Ovary (tissue), 9 donors: Measurements from ENCODE around the gene QPCT. TPM values are rescaled to one million over a fixed set of nuclear protein-coding genes. Genes with fewer than 3 reads are reported as not detected.

ENCODE experiments used
- DNase-seq, 5 donors: peaks; one replicate each; pipeline ENCODE4 v3.0.0-alpha.2; 2019 to 2020
- H3K27ac ChIP-seq, 2 donors: fragments of 200-600 bp; one replicate each; pipeline versions ENCODE4 v1.5.1 to v1.8.0; 2019 to 2022
- H3K27me3 ChIP-seq: fragments of 200-600 bp; one replicate; pipeline ENCODE4 v1.8.0; 2022
- H3K36me3 ChIP-seq: fragments of 200-600 bp; sonication (generic); one replicate; pipeline ENCODE4 v1.5.1; 2019
- H3K4me1 ChIP-seq: one replicate; pipeline ENCODE4 v1.8.1; 2013; ENCODE audit warnings: mild to moderate bottlenecking, moderate library complexity; ENCODE audit not compliant: insufficient read depth
- H3K4me3 ChIP-seq: fragments of 200-600 bp; sonication (generic); one replicate; pipeline ENCODE4 v1.5.1; 2017
- H3K9me3 ChIP-seq, 2 donors: fragments of 200-600 bp in 1 of 2; sonication (generic) in 1 of 2; one replicate each; pipeline versions ENCODE4 v1.5.1 to v1.8.1; 2013 to 2019; ENCODE audit warnings: mild to moderate bottlenecking in 1 of 2, moderate library complexity in 1 of 2
- EP300 ChIP-seq: sonication (generic); formaldehyde crosslinking; IDR thresholded peaks from one replicate; pipeline ENCODE4 v1.6.1; 2017; ENCODE audit warnings: antibody characterized with exemption
- POLR2A ChIP-seq: fragments of 450-650 bp; IDR thresholded peaks from one replicate; pipeline ENCODE4 v1.6.1; 2017; ENCODE audit warnings: antibody characterized with exemption, mild to moderate bottlenecking, moderate library complexity
- WGBS, 3 donors: extraction: QIAGEN DNeasy Blood & Tissue Kit in 1 of 3; methylation state at CpG; one replicate each; pipeline versions ENCODE4 v1.1.5 to v1.1.7; 2013 to 2017; 5-methylcytosine and 5-hydroxymethylcytosine counted together
- intact Hi-C, 4 donors: fragments of 100-400 bp; cut with DNase I; formaldehyde crosslinking; loops; one replicate each; pipeline versions ENCODE4 v1.11.0 to v1.15.1; 2022 to 2023
- polyA plus RNA-seq, 2 donors: library from polyadenylated mRNA; stranded (reverse); fragments of 200-250 nt in 1 of 2; fragments of 350-450 nt in 1 of 2; fragmentation: Illumina TruSeq in 1 of 2; extraction: RNeasy Lipid Tissue Mini Kit (QIAGEN cat#74804) in 1 of 2; gene quantifications; one replicate each; pipeline ENCODE4 v1.2.3, GENCODE V29; 2013 to 2014
- total RNA-seq, 7 donors: library from RNA; depleted of rRNA in 2 of 7; stranded (reverse); fragments of >200 nt in 2 of 7; fragmentation: NEBNext Ultra II Directional in 3 of 7; extraction: Animal tissue kit (Norgen Biotek cat#: 25700) in 3 of 7; gene quantifications; one replicate each; pipeline versions ENCODE4 v1.1.0 to v1.2.4, GENCODE V29; 2016 to 2023
- TF ChIP-seq, protein P1 (sequence below), 3 donors: fragments of 450-650 bp in 2 of 3; fragments of 200-600 bp in 1 of 3; IDR thresholded peaks; one replicate each; pipeline versions ENCODE4 v1.5.1 to v1.8.0; 2016 to 2022; ENCODE audit warnings: antibody characterized with exemption in 3 of 3, mild to moderate bottlenecking in 1 of 3
- donor health status: DM: no; HTN: no; CAD: no; lungs with moderate emphysema.
- donor health status: DM: no; HTN: no; CAD: no.
- donor health status: Bipolar disorder and iron deficiency.
- donor health status: DM: yes; HTN: yes; CAD: no.
- donor health status: DM: no; HTN: no; CAD: no.
- donor health status: DM: yes; HTN: yes; CAD: no.

Gene QPCT
- total and polyA plus RNA-seq, 9 donors: 0.35 to 17.7 (median 1.5) TPM

GRCh38 chr2:37306024-37306423, 38.4 kb upstream of the QPCT start:
- no peaks in the 10 kb centered on the region for H3K4me1 ChIP-seq
- intact Hi-C loops: no loop called here
- 73 to 88% (median 75%) methylated on average over 3 of the region's 3 CpGs for WGBS, 3 donors

GRCh38 chr2:37307500-37307899, 36.9 kb upstream of the QPCT start:
- H3K27me3 ChIP-seq: no peaks in the 10 kb centered on the region
- 89 to 92% (median 91%) methylated on average over 2 of the region's 2 CpGs for WGBS, 3 donors
- no peaks in the 10 kb centered on the region for H3K4me1 ChIP-seq
- intact Hi-C loops: no loop called here
- TF ChIP-seq, protein P1, sequence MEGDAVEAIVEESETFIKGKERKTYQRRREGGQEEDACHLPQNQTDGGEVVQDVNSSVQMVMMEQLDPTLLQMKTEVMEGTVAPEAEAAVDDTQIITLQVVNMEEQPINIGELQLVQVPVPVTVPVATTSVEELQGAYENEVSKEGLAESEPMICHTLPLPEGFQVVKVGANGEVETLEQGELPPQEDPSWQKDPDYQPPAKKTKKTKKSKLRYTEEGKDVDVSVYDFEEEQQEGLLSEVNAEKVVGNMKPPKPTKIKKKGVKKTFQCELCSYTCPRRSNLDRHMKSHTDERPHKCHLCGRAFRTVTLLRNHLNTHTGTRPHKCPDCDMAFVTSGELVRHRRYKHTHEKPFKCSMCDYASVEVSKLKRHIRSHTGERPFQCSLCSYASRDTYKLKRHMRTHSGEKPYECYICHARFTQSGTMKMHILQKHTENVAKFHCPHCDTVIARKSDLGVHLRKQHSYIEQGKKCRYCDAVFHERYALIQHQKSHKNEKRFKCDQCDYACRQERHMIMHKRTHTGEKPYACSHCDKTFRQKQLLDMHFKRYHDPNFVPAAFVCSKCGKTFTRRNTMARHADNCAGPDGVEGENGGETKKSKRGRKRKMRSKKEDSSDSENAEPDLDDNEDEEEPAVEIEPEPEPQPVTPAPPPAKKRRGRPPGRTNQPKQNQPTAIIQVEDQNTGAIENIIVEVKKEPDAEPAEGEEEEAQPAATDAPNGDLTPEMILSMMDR (IDR thresholded peaks at IDR 0.05): no peak
- TF ChIP-seq EP300: no peak
- TF ChIP-seq POLR2A: no peak
- no peak overlapping the region for H3K27ac ChIP-seq
- H3K9me3 ChIP-seq: no peaks in the 10 kb centered on the region
- H3K4me3 ChIP-seq: no peak overlapping the region
- DNase-seq: no peak
- H3K36me3 ChIP-seq: no peaks in the 10 kb centered on the region

More at GRCh38 chr2:37306024-37306423, 38.4 kb upstream of the QPCT start:
- Histone ChIP-seq H3K27ac (no peak overlapping the region), H3K36me3 (no peaks in the 10 kb centered on the region), H3K4me3 (no peak overlapping the region), H3K27me3 (no peaks in the 10 kb centered on the region), H3K9me3 (no peaks in the 10 kb centered on the region)
- DNase-seq: no peak
- TF ChIP-seq, protein P1 (IDR thresholded peaks at IDR 0.05): no peak
- TF ChIP-seq POLR2A (no peak), EP300 (no peak)

DNA sequence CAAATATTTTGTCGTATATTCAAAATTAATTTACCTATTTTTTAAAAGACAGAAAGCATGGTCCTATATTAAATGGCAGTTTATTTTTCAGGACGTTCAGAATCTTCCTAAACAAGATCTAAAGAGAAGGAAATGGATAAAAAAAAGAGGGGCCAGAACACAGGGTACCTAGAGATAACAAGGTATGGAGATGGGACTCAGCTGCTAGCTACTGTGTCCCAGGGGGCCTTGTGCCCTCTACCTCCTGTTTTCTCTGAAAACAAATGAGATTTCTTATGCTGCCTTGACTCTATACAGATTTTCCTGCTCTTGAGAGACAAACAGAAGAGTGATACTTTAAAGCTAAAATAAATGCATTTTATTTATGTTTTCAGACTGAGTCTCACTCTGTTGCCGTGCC, 29.1 kb upstream of the QPCT start:
- intact Hi-C loops: no loop called here
- Histone ChIP-seq H3K27ac (no peak overlapping the region), H3K4me3 (no peak overlapping the region), H3K36me3 (no peaks in the 10 kb centered on the region), H3K27me3 (no peaks in the 10 kb centered on the region), H3K9me3 (no peaks in the 10 kb centered on the region), H3K4me1 (peaks cover 5% of the 10 kb centered on the region)
- TF ChIP-seq EP300 (no peak), POLR2A (no peak)
- DNase-seq: no peak
- WGBS, 3 donors: 72 to 75% (median 75%) methylated on average over 3 of the region's 3 CpGs

- 94 to 98% (median 96%) methylated on average over 5 of the region's 5 CpGs for WGBS, 3 donors
These were observed 28.2 kb upstream of the QPCT start for GRCh38 chr2:37316181-37316580.

DNA sequence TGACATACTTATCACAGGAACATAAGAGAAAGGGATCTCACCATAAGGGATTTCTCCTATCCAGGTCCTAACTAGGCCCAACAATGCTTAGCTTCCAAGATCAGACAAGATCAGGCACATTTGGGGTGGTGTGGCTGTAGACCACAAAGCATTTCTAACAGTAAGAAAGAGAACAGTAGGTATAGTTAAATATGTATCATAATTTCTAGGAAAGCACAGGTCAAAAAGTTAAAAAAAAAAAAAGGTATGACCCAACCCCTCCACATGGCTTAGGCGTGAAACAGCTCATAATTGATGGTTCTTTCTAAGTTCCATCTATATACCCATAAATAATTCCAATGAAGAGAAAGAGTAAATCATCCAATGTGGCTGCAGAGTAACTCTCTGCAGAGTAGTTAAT, 26.7 kb upstream of the QPCT start:
- WGBS, 3 donors: 95 to 100% (median 98%) methylated on average over 1 of the region's 1 CpG
- H3K36me3 ChIP-seq: no peaks in the 10 kb centered on the region
- H3K27me3 ChIP-seq: no peaks in the 10 kb centered on the region
- TF ChIP-seq EP300 (no peak), POLR2A (no peak)
- TF ChIP-seq, protein P1 (IDR thresholded peaks at IDR 0.05): no peak
- peaks cover 7% of the 10 kb centered on the region for H3K4me1 ChIP-seq
- intact Hi-C loops: no loop called here
- no peak for DNase-seq
- H3K27ac ChIP-seq: no peak overlapping the region
- H3K9me3 ChIP-seq: no peaks in the 10 kb centered on the region
- H3K4me3 ChIP-seq: no peak overlapping the region

More at GRCh38 chr2:37316181-37316580, 28.2 kb upstream of the QPCT start:
- intact Hi-C loops: no loop called here
- Histone ChIP-seq H3K27ac (no peak overlapping the region), H3K9me3 (no peaks in the 10 kb centered on the region), H3K36me3 (no peaks in the 10 kb centered on the region), H3K4me3 (no peak overlapping the region), H3K4me1 (peaks cover 5% of the 10 kb centered on the region), H3K27me3 (no peaks in the 10 kb centered on the region)
- no peak for DNase-seq
- TF ChIP-seq, protein P1 (IDR thresholded peaks at IDR 0.05): no peak
- TF ChIP-seq EP300 (no peak), POLR2A (no peak)
